Endothelial cell of umbilical vein (primary cell): ENCODE results near the gene TAF6. TPM values are rescaled to one million over a fixed set of nuclear protein-coding genes. Genes with fewer than 3 reads are reported as not detected.

Source experiments
- BruUV-seq: library from RNA; stranded (reverse); fragments of 400-500 nt; replicated peaks from 2 replicates; lab custom pipeline; 2021; lab: Mats Ljungman, UMichigan
- CTCF ChIA-PET: fragments of 300-600, 350-600 bp; sonication (Branson Sonifier 250); formaldehyde crosslinking; loops from one replicate; lab custom pipeline; 2021; ENCODE audit warnings: antibody characterized with exemption, inconsistent platforms; lab: Charles Lee
- POLR2A ChIA-PET: fragments of 300-600, 350-600 bp; sonication (Branson Sonifier 250); formaldehyde crosslinking; loops from one replicate; lab custom pipeline; 2021; ENCODE audit warnings: antibody characterized with exemption, inconsistent platforms; lab: Charles Lee
- DNase-seq: peaks from one replicate; pipeline ENCODE4 v3.0.0-alpha.2; 2011; ENCODE audit warnings: low read depth, low spot score
- FAIRE-seq: peaks from 2 replicates; lab custom pipeline; 2011; peaks lifted over from hg19 to GRCh38; lab: Jason Lieb, UNC
- H2AFZ ChIP-seq: 2 replicates; pipeline ENCODE4 v1.6.0; 2012; ENCODE audit warnings: low read depth, low read length, control low read depth, inconsistent platforms
- H3K27ac ChIP-seq: 2 replicates; pipeline ENCODE4 v1.5.1; 2011; ENCODE audit warnings: low read depth, mild to moderate bottlenecking, control low read depth, low read length, moderate library complexity; ENCODE audit not compliant: insufficient read depth
- H3K27me3 ChIP-seq, 2 experiments: 2 replicates each; pipeline versions ENCODE4 v1.6.0 to v1.6.1; 2011; ENCODE audit warnings: low read length in 2 of 2, mixed read lengths in 1 of 2; ENCODE audit not compliant: control insufficient read depth in 2 of 2, insufficient read depth in 2 of 2
- H3K36me3 ChIP-seq, 2 experiments: 2 replicates in 1 of 2; 3 replicates in 1 of 2; pipeline ENCODE4 v1.5.1; 2011; ENCODE audit warnings: low read length in 2 of 2, mild to moderate bottlenecking in 1 of 2, moderate library complexity in 1 of 2; ENCODE audit not compliant: control insufficient read depth in 2 of 2, insufficient read depth in 2 of 2; ENCODE audit errors: extremely low read depth in 1 of 2
- H3K4me1 ChIP-seq: 3 replicates; pipeline ENCODE4 v1.5.1; 2011; ENCODE audit warnings: mild to moderate bottlenecking, low read length; ENCODE audit not compliant: control insufficient read depth, insufficient read depth; ENCODE audit errors: extremely low read depth
- H3K4me2 ChIP-seq: 2 replicates; pipeline ENCODE4 v1.6.1; 2011; ENCODE audit warnings: low read length, control low read depth, mixed read lengths; ENCODE audit not compliant: insufficient read depth
- H3K4me3 ChIP-seq, 3 experiments: fragments of 200-600 bp in 1 of 3; sonication (generic), shearing (Covaris generic) in 1 of 3; replicated peaks in 1 of 3; 2 replicates each; pipeline ENCODE4 v1.5.1; 2011 to 2016; ENCODE audit warnings: control low read depth in 3 of 3, low read length in 3 of 3, mild to moderate bottlenecking in 2 of 3, inconsistent platforms in 1 of 3, low read depth in 1 of 3, moderate library complexity in 1 of 3; ENCODE audit not compliant: insufficient read depth in 1 of 3
- H3K79me2 ChIP-seq: 2 replicates; pipeline ENCODE4 v1.6.0; 2012; ENCODE audit warnings: low read length, inconsistent platforms; ENCODE audit not compliant: control insufficient read depth, insufficient read depth
- H3K9ac ChIP-seq: replicated peaks from 2 replicates; pipeline ENCODE3; 2011; ENCODE audit warnings: low read length, control low read depth; ENCODE audit not compliant: insufficient read depth; ENCODE audit errors: extremely low read depth
- H3K9me1 ChIP-seq: replicated peaks from 3 replicates; pipeline ENCODE4 v1.6.0; 2011; ENCODE audit warnings: mild to moderate bottlenecking, low read length; ENCODE audit not compliant: control insufficient read depth, insufficient read depth; ENCODE audit errors: extremely low read depth
- H3K9me3 ChIP-seq: replicated peaks from 2 replicates; pipeline ENCODE4 v1.5.1; 2012; ENCODE audit warnings: low read length, inconsistent platforms; ENCODE audit not compliant: control insufficient read depth, insufficient read depth
- H4K20me1 ChIP-seq: replicated peaks from 2 replicates; pipeline ENCODE3; 2011; ENCODE audit warnings: mild to moderate bottlenecking, low read length; ENCODE audit not compliant: control insufficient read depth, insufficient read depth; ENCODE audit errors: extremely low read depth
- EZH2 ChIP-seq: IDR thresholded peaks from 2 replicates; pipeline ENCODE4 v1.6.1; 2012; ENCODE audit warnings: borderline replicate concordance, low read depth, mild to moderate bottlenecking, moderate library complexity, low read length, inconsistent platforms; ENCODE audit not compliant: severe bottlenecking
- FOS ChIP-seq: IDR thresholded peaks from 2 replicates; pipeline ENCODE4 v1.6.1; 2011; ENCODE audit warnings: mild to moderate bottlenecking, low read length, moderate library complexity, borderline replicate concordance; ENCODE audit not compliant: insufficient read depth
- GATA2 ChIP-seq: IDR thresholded peaks from 2 replicates; pipeline ENCODE4 v1.7.0; 2011; ENCODE audit warnings: low read depth, mild to moderate bottlenecking, moderate library complexity, mixed read lengths, low read length; ENCODE audit not compliant: insufficient read length, insufficient read depth
- JUN ChIP-seq: IDR thresholded peaks from 2 replicates; pipeline ENCODE4 v1.6.1; 2011; ENCODE audit warnings: borderline replicate concordance, low read depth; ENCODE audit not compliant: insufficient read length, insufficient read depth
- MYC ChIP-seq: IDR thresholded peaks from one replicate; pipeline ENCODE4 v1.6.1; 2011; ENCODE audit warnings: mild to moderate bottlenecking, low read depth, low read length
- POLR2A ChIP-seq: IDR thresholded peaks from 2 replicates; pipeline ENCODE4 v1.6.1; 2012; ENCODE audit warnings: low read depth, mild to moderate bottlenecking, control low read depth, low read length
- POLR2AphosphoS5 ChIP-seq: IDR thresholded peaks from 2 replicates; pipeline ENCODE4 v1.6.1; 2012; ENCODE audit warnings: low read depth, mild to moderate bottlenecking, control low read depth, low read length, moderate library complexity; ENCODE audit not compliant: insufficient read depth
- dilution Hi-C: fragments of 300-500 bp; cut with MboI; formaldehyde crosslinking; loops from one replicate; pipeline ENCODE4 v1.15.0; 2019; ENCODE audit warnings: low sequenced_read_pairs; ENCODE audit not compliant: extremely low pct_ligation_motif_present
- intact Hi-C: fragments of 100-400 bp; cut with micrococcal nuclease; formaldehyde crosslinking; loops from one replicate; pipeline ENCODE4 v1.10.0; 2022
- polyA plus RNA-seq, 4 experiments: library from polyadenylated mRNA; depleted of rRNA in 3 of 4; stranded (reverse) in 3 of 4; unstranded in 1 of 4; fragments of >200 nt; gene quantifications; 2 replicates each; pipeline versions ENCODE4 v1.2.1 to v1.2.3, GENCODE V29; 2011 to 2012; ENCODE audit warnings: missing spikeins in 1 of 4
- total RNA-seq: library from RNA; stranded (reverse); gene quantifications from 2 replicates; pipeline ENCODE4 v1.2.3, GENCODE V29; 2021
- TF ChIP-seq, protein P1 (sequence below): IDR thresholded peaks from 2 replicates; pipeline ENCODE4 v1.6.1; 2011; ENCODE audit not compliant: insufficient read depth, insufficient read length
- TF ChIP-seq, protein P2 (sequence below), 2 donors: IDR thresholded peaks; 1 replicate in 1 of 2; 2 replicates in 1 of 2; pipeline ENCODE4 v1.5.1; 2011; ENCODE audit warnings: low read length in 2 of 2, mild to moderate bottlenecking in 2 of 2, moderate library complexity in 2 of 2, control low read depth in 1 of 2, inconsistent platforms in 1 of 2, low read depth in 1 of 2; ENCODE audit not compliant: insufficient read depth in 1 of 2; ENCODE audit errors: extremely low read depth in 1 of 2

Gene TAF6
- total and polyA plus RNA-seq, 2 donors (not counting 3 experiments of a cell fraction or from before 2014, with no cell fraction given) = 32.7 to 64.6 TPM

DNA sequence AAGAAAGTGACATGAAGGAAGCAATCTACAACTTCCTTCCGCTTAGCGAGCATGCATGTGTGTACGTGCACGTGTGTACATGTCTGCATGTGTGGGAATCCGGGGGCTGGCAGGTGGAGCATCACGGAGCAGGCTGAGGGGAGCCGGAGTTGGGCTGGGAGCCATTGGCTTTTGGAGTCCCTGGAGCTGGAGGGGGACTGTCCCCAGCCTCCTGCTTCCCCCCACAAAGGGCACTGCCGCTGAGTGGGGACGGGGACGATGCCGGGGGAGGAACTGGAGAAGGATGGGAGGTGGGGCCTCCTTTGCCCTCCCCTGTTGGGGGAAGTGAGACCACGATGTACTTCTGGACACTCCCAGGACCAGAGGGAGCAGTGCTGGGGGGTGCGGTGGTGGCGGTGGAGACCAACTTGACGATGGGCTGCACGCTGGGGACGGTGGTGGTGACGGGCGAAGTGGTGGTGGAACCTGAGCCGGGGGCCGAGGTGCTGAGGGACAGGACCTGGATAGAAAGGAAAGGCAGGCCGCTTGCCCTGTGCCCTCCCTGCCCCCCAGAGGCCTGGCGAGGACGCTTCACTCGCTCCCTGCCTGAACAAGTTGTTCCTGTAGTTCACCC lies 11.9 kb downstream of the TAF6 start:
- TSS peak; percentile 96 for BruUV-seq
- ChIA-PET CTCF (no interaction called here), POLR2A (no interaction called here)
- H3K36me3 ChIP-seq = peaks cover 12 to 47% of the 10 kb centered on the region in 2 experiments
- DNase-seq (no peak), FAIRE-seq (no peak)
- H3K9ac ChIP-seq = no peak overlapping the region
- H3K9me3 ChIP-seq = no peaks in the 10 kb centered on the region
- peaks cover 1% of the 10 kb centered on the region for H3K79me2 ChIP-seq
- H3K4me1 ChIP-seq = peaks cover 6% of the 10 kb centered on the region
- no peak overlapping the region for H2AFZ ChIP-seq
- no peaks in the 10 kb centered on the region for H4K20me1 ChIP-seq
- H3K4me3 ChIP-seq = no peak overlapping the region
- H3K27ac ChIP-seq = no peak overlapping the region
- no peak overlapping the region for H3K4me2 ChIP-seq
- no peak for TF ChIP-seq POLR2AphosphoS5
- TF ChIP-seq, protein P1, sequence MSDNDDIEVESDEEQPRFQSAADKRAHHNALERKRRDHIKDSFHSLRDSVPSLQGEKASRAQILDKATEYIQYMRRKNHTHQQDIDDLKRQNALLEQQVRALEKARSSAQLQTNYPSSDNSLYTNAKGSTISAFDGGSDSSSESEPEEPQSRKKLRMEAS = no peak
- TF ChIP-seq JUN = no peak
- no peak for TF ChIP-seq MYC
- TF ChIP-seq GATA2 = no peak
- H3K27me3 ChIP-seq = no peaks in the 10 kb centered on the region
- intact Hi-C loops = loop anchor here (10.0 kb wide), 1 partner anchor 1018 kb away; the partner anchor contains the start of gene SERPINE1
- dilution Hi-C loops = no loop called here
- H3K9me1 ChIP-seq = no peaks in the 10 kb centered on the region

DNA sequence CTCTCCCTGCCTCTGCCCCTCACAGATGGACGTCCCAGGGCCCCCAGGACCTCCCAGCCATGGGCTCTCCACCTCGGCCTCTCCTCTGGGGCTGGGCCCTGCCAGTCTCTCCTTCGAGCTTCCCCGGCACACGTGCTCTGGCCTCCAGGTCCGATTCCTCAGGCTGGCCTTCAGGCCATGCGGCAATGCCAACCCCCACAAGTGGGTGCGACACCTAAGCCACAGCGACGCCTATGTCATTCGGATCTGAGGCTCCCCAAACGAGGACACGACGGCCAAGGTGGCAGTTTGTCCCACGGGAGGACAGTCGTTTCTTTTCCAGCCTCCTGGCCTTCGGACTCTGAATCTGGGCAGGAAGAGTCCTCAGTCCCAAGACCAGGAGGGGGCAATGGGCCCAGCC lies 12.5 kb downstream of the TAF6 start:
- no peak overlapping the region for H3K4me3 ChIP-seq
- no TSS peak for BruUV-seq
- H3K79me2 ChIP-seq = peaks cover 1% of the 10 kb centered on the region
- no peaks in the 10 kb centered on the region for H3K9me1 ChIP-seq
- H2AFZ ChIP-seq = no peak overlapping the region
- ChIA-PET CTCF (no interaction called here), POLR2A (no interaction called here)
- H4K20me1 ChIP-seq = no peaks in the 10 kb centered on the region
- no peak for DNase-seq
- H3K9me3 ChIP-seq = no peaks in the 10 kb centered on the region
- TF ChIP-seq JUN (no peak), POLR2AphosphoS5 (no peak), GATA2 (no peak), MYC (no peak), EZH2 (no peak), FOS (no peak), POLR2A (no peak)
- TF ChIP-seq, protein P1 = no peak
- TF ChIP-seq, protein P2, sequence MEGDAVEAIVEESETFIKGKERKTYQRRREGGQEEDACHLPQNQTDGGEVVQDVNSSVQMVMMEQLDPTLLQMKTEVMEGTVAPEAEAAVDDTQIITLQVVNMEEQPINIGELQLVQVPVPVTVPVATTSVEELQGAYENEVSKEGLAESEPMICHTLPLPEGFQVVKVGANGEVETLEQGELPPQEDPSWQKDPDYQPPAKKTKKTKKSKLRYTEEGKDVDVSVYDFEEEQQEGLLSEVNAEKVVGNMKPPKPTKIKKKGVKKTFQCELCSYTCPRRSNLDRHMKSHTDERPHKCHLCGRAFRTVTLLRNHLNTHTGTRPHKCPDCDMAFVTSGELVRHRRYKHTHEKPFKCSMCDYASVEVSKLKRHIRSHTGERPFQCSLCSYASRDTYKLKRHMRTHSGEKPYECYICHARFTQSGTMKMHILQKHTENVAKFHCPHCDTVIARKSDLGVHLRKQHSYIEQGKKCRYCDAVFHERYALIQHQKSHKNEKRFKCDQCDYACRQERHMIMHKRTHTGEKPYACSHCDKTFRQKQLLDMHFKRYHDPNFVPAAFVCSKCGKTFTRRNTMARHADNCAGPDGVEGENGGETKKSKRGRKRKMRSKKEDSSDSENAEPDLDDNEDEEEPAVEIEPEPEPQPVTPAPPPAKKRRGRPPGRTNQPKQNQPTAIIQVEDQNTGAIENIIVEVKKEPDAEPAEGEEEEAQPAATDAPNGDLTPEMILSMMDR (IDR thresholded peaks at IDR 0.05; ENCODE audit: extremely low read depth in 1 of 2, insufficient read depth in 1 of 2, low read depth in 1 of 2, low read length in 2 of 2) = no peak
- peaks cover 7% of the 10 kb centered on the region for H3K4me1 ChIP-seq
- peaks cover 12 to 45% of the 10 kb centered on the region in 2 experiments for H3K36me3 ChIP-seq
- no peak for FAIRE-seq
- intact Hi-C loops (loop anchor here (10.0 kb wide), 1 partner anchor 1018 kb away; the partner anchor contains the start of gene SERPINE1), dilution Hi-C loops (no loop called here)
- H3K27ac ChIP-seq = no peak overlapping the region
- H3K4me2 ChIP-seq = no peak overlapping the region
- H3K27me3 ChIP-seq = no peaks in the 10 kb centered on the region
- H3K9ac ChIP-seq = no peak overlapping the region
